SK-N-SH treated with all-trans-retinoic acid at 6 μM for 48 hours (cell line): Measurements from ENCODE around the gene LLGL2.

Experiments used
- ARNTL ChIP-seq: fragments of 450-650 bp; formaldehyde crosslinking; IDR thresholded peaks from 2 replicates; pipeline ENCODE4 v1.5.0; 2020; ENCODE audit warnings: low read depth, mild to moderate bottlenecking, moderate library complexity, borderline replicate concordance
- BACH2 ChIP-seq: fragments of 250-450 bp; sonication (Bioruptor Pico); IDR thresholded peaks from 2 replicates; pipeline ENCODE4 v1.9.0; 2021; ENCODE audit warnings: mild to moderate bottlenecking, borderline replicate concordance
- CREB5 ChIP-seq: fragments of 250-450 bp; sonication (Bioruptor Pico); IDR thresholded peaks from 2 replicates; pipeline ENCODE4 v1.5.1; 2020; ENCODE audit warnings: low read depth, mild to moderate bottlenecking, moderate library complexity
- CSDC2 ChIP-seq: fragments of 250-450 bp; sonication (Bioruptor Pico); IDR thresholded peaks from 2 replicates; pipeline ENCODE4 v1.5.0; 2020; ENCODE audit warnings: mild to moderate bottlenecking, moderate library complexity
- PATZ1 ChIP-seq: fragments of 250-450 bp; sonication (Bioruptor Pico); IDR thresholded peaks from 2 replicates; pipeline ENCODE4 v1.8.0; 2020; ENCODE audit warnings: mild to moderate bottlenecking, moderate library complexity, borderline replicate concordance
- PPARA ChIP-seq: fragments of 250-450 bp; sonication (Bioruptor Pico); IDR thresholded peaks from 2 replicates; pipeline ENCODE4 v1.5.0; 2020; ENCODE audit warnings: mild to moderate bottlenecking, borderline replicate concordance
- RARB ChIP-seq: fragments of 250-450 bp; sonication (Bioruptor Pico); IDR thresholded peaks from 2 replicates; pipeline ENCODE4 v1.8.0; 2021; ENCODE audit warnings: mild to moderate bottlenecking, moderate library complexity
- ZFP3 ChIP-seq: fragments of 250-450 bp; sonication (Bioruptor Pico); IDR thresholded peaks from 2 replicates; pipeline ENCODE4 v1.5.0; 2020; ENCODE audit warnings: mild to moderate bottlenecking, moderate library complexity
- ZFP30 ChIP-seq: fragments of 450-650 bp; formaldehyde crosslinking; IDR thresholded peaks from 2 replicates; pipeline ENCODE4 v1.5.0; 2022; ENCODE audit warnings: mild to moderate bottlenecking, moderate library complexity
- ZNF565 ChIP-seq: fragments of 450-650 bp; formaldehyde crosslinking; conservative IDR thresholded peaks from 2 replicates; pipeline ENCODE4 v1.5.0; 2020; ENCODE audit warnings: low read depth, mild to moderate bottlenecking, moderate library complexity

- no peak for TF ChIP-seq BACH2 (CRISPR knock-in tag)
- no peak for TF ChIP-seq PATZ1 (CRISPR knock-in tag)
- TF ChIP-seq ZNF565 (CRISPR knock-in tag) = no peak
- no peak for TF ChIP-seq ZFP3 (CRISPR knock-in tag)
- no peak for TF ChIP-seq PPARA (CRISPR knock-in tag)
- TF ChIP-seq CREB5 (CRISPR knock-in tag) = no peak
- TF ChIP-seq CSDC2 (CRISPR knock-in tag) = no peak
- TF ChIP-seq ZFP30 (CRISPR knock-in tag) = no peak
- no peak for TF ChIP-seq RARB (CRISPR knock-in tag)
- no peak for TF ChIP-seq ARNTL
These were observed 16.6 kb upstream of the LLGL2 start for GRCh38 chr17:75508931-75509361.
